IPS-NIHi7 (cell line): ENCODE measurements around the gene SUDS3.
"Not testable (repeated sequence)": the region's sequence is repeated elsewhere in the genome, so short reads cannot be mapped to it uniquely, and the experiment has no call there.

ENCODE experiments used
- DNase-seq: peaks from one replicate; pipeline ENCODE4 v3.0.0; 2012; ENCODE audit warnings: mixed read lengths; ENCODE audit errors: extremely low spot score

SUDS3 gene

DNA sequence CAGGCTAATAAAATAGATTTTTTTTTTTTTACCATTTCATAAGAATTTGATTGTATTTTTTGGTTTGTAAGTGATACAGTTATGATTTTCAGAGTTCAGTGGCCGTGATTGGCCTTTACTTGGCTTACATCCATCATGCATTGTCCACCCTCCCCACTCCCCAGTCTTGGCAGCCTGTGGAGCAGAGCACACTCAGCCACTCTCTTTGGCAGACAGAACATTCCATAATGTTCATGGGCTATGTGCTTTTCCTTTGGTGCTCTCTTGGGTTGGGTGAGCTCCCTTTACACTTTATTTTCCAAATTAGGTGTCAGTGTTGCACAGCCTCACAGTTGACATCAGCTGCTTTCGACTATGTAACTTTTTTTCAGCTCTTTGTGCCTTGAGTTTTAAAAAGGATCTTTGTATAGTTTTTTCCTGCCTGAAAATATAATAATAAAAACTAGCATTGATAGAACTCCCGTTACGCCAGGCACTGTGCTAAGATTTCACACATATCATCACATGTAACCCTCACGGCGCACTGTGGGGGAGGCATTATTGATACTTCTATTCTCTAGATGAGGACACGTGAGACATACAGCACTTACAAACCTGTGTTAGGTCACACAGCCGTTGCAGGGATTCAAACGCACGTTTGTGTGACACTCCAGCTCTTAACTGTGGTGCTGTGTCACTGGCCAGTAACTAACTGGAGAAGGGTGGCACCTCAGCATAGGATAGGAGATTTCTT is 21.5 kb downstream of the SUDS3 start:
- no peak for DNase-seq

GRCh38 chr12:118398524-118398923 is 22.2 kb downstream of the SUDS3 start:
- no peak for DNase-seq

DNA sequence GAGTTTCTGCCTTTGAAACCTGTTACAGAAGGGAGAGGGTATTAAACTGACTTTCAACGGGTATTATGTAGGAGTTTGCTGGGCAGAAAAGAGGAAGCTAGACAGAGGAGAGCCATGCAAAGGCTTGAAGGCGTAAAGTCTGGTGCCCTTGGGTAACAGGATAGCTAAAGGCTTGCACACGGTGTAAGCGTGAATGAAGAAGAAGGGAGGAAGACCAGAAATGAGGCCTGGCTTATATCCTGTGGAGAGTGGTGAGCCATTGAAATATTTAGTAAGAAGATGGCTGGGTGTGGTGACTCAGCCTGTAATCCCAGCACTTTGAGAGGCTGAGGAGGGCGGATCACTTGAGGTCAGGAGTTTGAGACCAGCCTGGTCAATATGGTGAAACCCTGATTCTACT is 22.6 kb downstream of the SUDS3 start:
- DNase-seq: no peak

DNA sequence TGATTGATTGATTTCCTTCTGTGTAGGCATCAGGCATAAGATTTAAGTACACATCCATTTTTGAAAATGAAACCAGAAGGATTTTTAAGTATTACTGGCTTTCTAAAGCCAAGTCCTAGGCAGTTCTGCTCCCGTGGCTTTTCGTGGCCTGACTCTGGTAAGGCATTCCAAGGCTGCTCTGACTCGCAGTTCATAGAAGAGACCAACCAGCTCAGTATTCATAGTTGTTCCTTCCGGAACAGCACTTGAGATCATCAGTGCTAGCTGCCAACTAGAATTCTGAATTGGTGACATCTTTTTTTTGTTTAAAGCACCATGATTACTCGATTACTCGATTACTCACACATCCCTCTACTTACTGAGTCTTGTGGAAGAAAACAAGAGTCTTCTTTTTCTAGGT is 25.9 kb downstream of the SUDS3 start:
- no peak for DNase-seq

DNA sequence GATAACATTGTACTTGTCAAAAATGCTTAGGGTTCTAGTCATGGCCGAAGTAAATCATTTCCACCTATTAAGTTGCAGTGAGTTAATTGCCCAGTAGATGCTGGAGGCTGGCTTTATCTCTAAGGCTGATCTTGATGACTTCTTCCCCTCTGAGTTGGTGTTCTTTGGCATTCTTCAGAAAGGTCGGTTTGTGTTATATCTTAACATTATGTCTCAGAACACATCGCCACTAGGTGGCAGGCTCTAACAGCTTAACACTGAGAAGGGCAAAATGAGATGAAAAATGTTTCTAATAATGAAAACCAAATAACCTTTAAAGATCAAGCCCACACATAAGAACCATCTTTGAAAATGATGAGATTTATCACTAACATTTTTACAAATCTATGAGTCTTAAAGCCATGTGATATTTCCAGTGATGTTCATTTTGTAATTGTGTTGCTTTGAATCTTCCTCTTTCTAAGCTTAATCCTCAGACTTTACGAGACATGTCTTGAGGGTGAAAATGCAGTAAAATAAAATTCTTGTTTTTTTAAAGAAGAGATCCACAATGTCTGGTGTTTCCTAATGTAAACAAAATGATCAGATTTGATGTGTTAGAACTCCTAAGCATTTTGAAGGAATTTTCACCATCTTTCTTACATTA is 28.6 kb downstream of the SUDS3 start:
- peak; percentile 65 for DNase-seq

DNA sequence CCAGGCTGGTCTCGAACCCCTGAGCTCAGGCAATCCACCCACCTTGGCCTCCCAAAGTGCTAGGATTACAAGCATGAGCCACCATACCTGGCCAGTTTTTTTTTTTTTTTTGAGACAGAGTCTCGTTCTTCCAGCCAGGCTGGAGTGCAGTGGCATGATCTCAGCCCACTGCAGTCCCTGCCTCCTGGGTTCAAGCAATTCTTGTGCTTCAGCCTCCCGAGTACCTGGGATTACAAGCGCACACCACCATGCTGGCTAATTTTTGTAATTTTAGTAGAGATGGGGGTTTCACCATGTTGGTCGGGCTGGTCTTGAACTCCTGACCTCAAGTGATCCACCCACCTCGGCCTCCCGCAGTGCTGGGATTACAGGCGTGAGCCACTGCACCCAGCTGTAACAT is 31.9 kb downstream of the SUDS3 start:
- not testable (repeated sequence) for DNase-seq

DNA sequence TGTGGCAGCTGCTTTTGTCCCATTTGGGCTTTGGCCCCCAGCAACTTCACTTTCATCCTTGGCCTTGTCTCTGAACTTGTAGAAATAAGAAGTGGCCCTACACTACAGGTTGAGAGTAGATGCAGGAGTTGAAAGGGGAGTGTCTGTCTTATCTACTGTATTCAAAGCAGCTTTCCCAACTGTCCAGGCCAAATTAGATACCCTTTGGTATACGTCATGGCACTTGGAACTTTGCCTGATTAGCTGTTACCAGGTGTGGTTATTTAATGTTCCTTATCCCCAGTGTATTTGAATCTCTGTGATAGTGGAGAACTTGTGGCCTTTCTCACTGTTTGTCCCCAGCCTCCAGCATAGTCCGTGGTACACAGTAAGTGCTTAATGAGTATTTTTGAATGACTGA is 33.5 kb downstream of the SUDS3 start:
- no peak for DNase-seq

DNA sequence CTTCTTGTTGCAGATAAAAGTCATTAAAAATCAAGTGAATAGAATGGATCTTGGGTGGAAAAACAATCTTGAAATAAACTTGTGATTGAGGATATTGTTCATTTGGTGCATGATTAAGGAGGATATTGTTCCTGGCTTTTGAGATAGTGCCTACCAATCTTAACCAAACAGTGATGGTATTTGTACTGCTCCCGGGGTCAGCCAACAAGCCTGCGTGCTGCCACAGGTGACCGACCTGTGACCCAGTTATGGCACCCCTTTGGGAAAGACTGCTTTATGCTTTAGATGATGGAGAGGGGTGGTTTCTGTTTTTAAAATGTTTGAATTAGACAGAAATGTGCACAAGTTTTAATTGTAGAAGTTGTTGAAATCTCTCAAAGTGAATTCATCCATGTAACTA is 41.6 kb downstream of the SUDS3 start:
- no peak for DNase-seq

DNA sequence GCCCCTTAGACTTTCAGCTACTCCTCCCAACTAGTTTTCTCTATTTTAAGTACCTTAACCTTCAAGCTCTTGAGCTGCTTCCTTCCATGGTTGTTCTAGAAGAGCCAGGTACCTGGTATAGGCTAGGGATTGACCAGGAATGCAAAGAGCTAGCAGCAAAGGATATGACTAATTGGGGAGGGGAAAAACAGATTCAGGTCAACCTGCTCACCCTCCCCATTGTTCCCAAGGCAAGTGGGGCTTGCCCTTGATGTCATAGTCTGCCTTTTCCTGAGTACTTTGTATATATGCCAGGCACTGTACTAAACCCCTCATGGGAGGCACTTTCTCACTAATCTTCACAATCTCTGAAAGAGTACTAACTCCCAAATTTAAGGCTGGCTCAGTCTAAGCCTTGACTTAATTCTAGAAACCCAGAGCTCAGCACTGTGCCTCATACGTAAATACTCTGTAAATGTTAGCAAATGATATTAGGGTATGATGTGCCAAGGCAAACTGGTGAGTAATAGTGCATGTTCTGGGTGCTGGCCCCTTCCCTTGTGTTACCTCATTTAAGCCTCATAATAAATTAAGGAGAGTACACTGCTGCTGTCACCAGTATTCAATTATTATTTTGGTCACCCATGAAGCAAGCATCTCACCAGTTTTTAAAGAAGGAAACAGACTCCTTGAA is 42.2 kb downstream of the SUDS3 start:
- no peak for DNase-seq

DNA sequence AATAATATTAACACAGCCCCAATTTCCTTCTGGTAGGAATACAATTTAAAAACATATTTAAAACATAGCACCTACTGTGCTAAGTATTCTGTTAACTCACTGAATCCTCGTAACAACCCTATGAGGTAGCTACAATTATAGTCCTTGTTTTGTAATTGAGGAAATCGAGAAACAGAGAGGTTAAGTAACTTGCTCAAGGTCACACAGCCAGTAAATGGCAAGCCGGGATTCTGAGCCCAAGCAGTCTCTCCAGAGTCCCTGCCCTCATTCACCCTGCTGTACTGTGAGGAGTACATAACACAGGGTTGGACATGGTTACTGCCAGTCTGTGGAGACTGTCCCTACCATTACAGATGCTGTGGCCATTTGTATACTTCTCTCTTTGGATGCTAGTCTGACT is 44.3 kb downstream of the SUDS3 start:
- DNase-seq: no peak

DNA sequence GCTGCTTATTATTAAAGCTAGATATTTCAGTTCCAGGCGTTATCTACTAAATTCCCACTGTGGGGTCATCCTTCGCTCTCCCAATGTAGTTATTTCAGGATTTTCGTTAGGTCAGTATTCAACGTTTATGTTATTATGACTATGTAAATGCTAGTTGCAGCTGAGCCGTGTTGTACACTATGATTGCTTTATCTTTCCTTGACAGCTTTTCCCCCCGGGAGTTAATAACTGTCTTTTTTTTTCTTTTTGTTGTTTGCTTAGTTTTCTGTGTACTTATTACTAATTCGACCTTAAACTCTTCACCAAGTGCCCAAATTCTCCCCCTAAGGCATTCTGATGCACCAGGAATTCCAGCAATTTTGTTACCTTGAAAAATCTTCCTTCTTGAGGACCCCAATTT is 48.5 kb downstream of the SUDS3 start:
- no peak for DNase-seq

GRCh38 chr12:118425364-118425763 is 49.0 kb downstream of the SUDS3 start:
- DNase-seq: no peak

DNA sequence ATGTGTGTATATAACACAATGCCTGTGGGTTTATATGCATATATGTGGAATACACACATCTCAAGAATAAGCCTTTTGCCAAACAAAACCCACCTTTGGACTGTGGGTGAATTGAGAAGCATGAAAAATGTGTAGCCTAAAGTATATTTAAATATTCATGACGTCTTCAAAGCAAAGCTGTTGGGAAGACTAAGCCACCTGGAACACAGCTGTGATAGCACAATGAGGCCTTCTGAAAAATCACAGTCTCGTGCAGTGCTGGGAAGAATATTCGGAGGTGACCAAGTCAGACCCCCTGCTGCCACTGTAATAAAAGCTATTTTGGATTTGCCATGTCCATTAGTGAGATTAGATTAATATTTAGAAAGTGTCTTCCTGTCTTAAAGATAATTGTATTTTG is 51.5 kb downstream of the SUDS3 start:
- no peak for DNase-seq

- no peak for DNase-seq
Observed at GRCh38 chr12:118428643-118429042, 52.3 kb downstream of the SUDS3 start.

GRCh38 chr12:118429688-118430383 is 53.5 kb downstream of the SUDS3 start:
- no peak for DNase-seq

- no peak for DNase-seq
Observed at GRCh38 chr12:118430516-118430915, 54.2 kb downstream of the SUDS3 start.

DNA sequence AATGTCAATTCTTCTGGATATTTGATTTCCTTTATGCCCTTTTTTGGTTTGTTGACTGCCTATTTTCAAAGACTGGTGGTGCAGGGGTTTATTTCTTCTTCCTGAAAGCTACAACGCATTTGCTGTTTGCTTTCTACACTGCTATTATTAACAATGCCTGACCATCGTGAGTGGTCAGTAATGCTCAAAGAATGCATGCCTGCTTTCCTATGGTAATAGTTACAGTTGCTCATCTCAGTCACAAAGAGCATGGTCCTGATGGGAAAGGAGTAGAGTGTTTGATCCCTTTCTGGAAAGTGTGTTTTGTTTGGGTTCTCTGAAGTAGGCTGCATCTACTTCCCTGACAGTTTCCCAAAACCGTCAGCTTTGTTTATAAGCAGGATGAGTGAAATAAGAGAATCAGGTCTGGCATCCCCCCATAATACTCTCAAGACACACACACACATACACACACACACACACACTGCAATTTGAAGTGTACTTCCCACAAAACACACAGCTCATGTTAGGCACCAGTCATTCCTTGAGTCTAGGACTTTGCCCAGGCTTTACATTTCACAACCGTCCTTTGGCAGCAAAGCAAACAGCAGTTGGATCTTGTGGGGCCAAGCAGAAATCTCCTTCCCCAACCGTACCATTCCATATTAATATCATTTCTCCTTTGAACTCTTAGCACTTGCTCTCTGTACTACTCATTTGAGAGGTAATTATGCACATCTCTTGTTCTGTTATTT is 56.6 kb downstream of the SUDS3 start:
- DNase-seq: no peak

DNA sequence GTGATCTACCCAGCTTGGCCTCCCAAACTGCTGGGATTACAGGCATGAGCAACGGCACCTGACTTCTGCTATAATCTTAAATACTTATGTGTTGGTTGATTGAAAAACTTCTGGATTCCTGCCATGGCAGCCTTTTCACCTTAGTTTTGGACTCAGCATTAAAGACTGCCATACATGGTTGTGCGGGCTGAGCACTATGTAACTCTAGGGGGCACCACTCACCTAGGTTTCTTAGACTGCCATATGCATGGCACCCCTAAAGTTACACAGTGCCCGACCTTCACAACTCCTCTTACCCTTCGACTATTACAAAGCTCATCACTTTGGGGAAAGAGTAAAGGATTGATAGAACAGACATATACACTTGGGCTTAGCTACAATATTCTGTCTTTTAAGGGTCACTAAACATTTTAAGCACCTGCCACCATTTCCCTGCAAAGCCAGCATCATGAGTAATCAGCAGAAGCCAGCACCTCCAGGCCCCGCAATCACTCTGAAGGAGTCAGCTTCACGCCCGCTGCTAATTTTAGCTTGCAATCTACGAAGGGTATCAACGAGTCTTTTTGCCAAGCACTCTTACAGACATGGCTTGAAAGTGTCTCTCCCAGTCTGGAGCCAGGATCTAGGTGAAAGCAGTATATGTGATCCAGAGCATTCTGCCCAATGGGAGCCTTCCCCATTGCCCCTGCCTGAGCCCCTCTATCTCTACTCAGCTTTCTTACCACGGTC is 59.8 kb downstream of the SUDS3 start:
- DNase-seq: peak; percentile 60

DNA sequence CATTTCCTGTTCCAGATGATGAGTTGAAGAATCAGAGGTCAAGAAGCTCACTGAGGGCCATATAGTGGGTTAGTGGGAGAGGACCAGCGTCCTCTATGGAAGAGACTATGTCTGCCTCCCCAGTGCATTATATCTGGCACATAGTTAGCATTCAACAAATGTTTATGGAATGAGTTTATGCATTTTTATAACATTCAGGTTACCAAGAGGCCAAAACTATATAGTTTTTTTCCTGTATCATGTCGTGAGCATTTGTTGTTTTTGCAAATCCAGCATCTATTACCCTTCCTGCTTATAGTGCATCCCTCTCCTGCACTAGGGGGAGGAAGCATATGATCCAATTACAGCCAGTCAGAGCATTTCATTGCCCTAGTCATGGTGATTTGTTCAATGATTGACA is 60.6 kb downstream of the SUDS3 start:
- no peak for DNase-seq

DNA sequence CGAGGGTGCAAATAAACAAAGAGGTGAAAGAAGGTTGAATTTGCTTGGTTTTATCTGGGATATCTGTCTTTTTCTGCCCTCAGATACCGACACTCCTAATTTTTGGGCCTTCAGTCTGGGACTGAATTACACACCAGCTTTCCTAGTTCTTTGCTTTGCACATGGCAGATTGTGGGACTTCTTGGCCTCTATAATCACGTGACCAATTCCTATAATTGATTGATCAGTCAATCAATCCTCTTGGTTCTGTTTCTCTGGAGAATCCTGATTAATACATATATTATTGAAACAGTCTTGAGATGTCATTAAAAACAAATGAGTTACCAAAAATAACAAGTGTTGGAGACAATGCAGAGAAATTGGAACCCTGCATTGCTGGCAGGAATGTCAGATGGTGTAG is 62.7 kb downstream of the SUDS3 start:
- DNase-seq: no peak

DNA sequence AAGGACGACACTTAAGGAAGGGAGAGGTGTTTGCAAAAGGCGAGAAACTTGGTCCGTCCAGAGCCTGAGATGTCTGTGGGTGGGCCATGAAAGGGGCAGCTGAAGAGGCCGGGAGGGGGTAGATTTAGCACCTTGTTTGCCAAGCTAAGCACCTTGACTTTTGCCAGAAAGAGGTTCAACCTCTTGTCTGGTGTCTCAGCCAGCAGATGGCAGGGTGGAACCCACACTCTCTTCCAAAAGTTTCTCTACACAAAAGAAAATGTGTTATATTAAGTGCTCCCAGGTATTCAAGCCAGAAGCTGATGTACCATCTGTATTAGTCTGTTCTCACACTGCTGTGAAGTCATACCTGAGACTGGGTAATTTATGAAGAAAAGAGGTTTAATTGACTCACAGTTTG is 69.9 kb downstream of the SUDS3 start:
- no peak for DNase-seq
